ENCODE measurements around the gene KDR. TPM values are rescaled to one million over a fixed set of nuclear protein-coding genes. Genes with fewer than 3 reads are reported as not detected.

The KDR gene
- total RNA-seq, 4 donors from 2014 or later = 4.3 to 13.9 (median 8.7) TPM

- DNase-seq (ENCODE audit: low spot score in 2 of 2) = no peak
- no peak overlapping the region for H3K4me3 ChIP-seq (ENCODE audit: low read depth, poor library complexity, severe bottlenecking)
- intact Hi-C loops (cut with DNase I; ENCODE audit: low total_unique reads) = no loop called here
- TF ChIP-seq POLR2A (IDR thresholded peaks at IDR 0.05) = no peak
- no peak for TF ChIP-seq CTCF (IDR thresholded peaks at IDR 0.05)
- WGBS, 2 donors = 59 to 62% methylated on average over 5 of the region's 5 CpGs
Measured at GRCh38 chr4:55154290-55154880, 29.0 kb upstream of the KDR start.

- intact Hi-C loops (cut with DNase I; ENCODE audit: low total_unique reads) = no loop called here
- 21 to 27% methylated on average over 2 of the region's 2 CpGs for WGBS, 2 donors
- H3K4me3 ChIP-seq (ENCODE audit: low read depth, poor library complexity, severe bottlenecking) = no peak overlapping the region
- no peak for DNase-seq (ENCODE audit: low spot score in 2 of 2)
- TF ChIP-seq CTCF (IDR thresholded peaks at IDR 0.05) = no peak
- TF ChIP-seq POLR2A (IDR thresholded peaks at IDR 0.05) = no peak
Measured at GRCh38 chr4:55143858-55144257, 18.5 kb upstream of the KDR start.

DNA sequence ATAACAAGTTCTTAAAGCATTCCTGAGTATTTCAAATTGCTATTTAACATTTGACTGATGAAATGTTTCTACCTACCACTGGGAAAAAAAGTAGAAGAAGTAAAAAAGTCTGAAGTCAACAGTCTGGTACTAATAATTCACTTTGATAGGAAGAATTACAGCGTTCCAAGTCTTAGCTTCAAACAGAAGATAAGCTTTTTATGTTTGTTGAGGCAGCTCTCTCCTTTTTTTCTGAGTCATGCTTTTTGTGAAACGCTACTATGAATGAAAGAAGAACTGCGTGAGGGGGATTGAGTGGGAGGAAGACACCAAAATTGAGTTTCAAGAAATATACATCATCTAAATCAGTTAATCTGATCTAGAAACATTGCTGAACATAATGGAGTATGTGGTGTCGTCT is 13.0 kb upstream of the KDR start:
- DNase-seq (ENCODE audit: low spot score in 2 of 2) = no peak
- TF ChIP-seq POLR2A (IDR thresholded peaks at IDR 0.05) (no peak), CTCF (IDR thresholded peaks at IDR 0.05) (no peak)
- 34 to 45% methylated on average over 4 of the region's 4 CpGs for WGBS, 2 donors
- H3K4me3 ChIP-seq (ENCODE audit: low read depth, poor library complexity, severe bottlenecking) = no peak overlapping the region
- intact Hi-C loops (cut with DNase I; ENCODE audit: low total_unique reads) = no loop called here

DNA sequence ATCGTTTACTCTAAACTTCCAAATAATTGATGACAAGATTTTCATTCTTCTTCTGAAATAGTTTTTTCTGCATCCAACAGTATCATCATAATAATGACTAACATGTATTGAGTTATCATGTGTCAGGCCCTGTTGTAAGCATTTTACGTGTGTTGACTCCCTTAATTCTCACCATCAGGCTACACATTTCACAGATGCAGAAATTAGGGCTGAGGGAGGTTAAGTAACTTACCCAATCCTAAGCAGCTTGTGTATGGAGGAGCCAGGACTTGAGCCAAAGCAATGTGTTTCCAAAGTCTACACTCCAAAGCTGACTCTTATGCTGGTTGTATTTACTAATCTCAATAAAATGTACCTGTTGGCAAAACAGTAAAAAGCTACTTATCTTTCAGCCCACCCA is 11.2 kb upstream of the KDR start:
- no peak for TF ChIP-seq POLR2A (IDR thresholded peaks at IDR 0.05)
- TF ChIP-seq CTCF (IDR thresholded peaks at IDR 0.05) = no peak
- H3K4me3 ChIP-seq (ENCODE audit: low read depth, poor library complexity, severe bottlenecking) = no peak overlapping the region
- no peak for DNase-seq (ENCODE audit: low spot score in 2 of 2)
- intact Hi-C loops (cut with DNase I; ENCODE audit: low total_unique reads) = no loop called here
- 80 to 87% methylated on average over 2 of the region's 2 CpGs for WGBS, 2 donors

DNA sequence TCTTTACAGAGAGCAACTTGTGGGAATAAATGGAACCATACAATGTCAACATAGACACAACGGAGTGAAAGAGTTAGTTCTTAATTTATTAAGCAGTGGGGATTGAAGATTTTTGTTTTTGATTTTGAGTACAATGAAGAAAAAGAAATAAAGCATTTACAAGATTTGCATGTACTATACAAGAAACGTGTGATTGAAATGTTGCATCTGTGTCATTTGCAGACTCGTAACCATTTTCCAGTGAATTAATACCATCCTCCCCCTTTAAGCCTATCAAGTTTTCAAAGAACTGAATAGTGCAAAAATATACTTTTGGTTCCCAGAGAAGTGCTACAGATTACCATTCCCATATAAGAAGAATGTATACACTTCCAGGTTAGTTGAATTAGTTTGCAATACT is 8.6 kb upstream of the KDR start:
- H3K4me3 ChIP-seq (ENCODE audit: low read depth, poor library complexity, severe bottlenecking) = no peak overlapping the region
- TF ChIP-seq CTCF (IDR thresholded peaks at IDR 0.05) (no peak), POLR2A (IDR thresholded peaks at IDR 0.05) (no peak)
- no peak for DNase-seq (ENCODE audit: low spot score in 2 of 2)
- 68 to 78% methylated on average over 3 of the region's 3 CpGs for WGBS, 2 donors
- intact Hi-C loops (cut with DNase I; ENCODE audit: low total_unique reads) = no loop called here

DNA sequence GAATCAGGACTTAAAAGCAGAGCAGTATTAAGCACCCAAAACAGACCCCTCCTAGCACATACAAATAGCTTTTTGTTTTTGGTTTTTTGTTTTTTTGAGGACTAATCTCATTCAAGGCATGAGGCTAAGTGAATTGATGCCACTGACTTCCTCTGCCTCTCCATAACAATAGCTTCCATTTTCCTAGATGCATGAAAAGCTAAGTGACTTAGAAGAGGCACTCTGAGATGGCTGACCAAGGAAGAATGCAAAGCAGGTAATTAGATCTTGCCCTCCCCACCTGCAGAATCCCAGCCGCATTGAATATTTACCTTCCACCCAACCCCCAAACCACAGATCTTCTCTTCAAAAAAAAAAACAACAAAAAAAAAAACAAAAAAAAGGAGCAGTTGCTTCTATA is 7.4 kb upstream of the KDR start:
- H3K4me3 ChIP-seq (ENCODE audit: low read depth, poor library complexity, severe bottlenecking) = no peak overlapping the region
- no peak for DNase-seq (ENCODE audit: low spot score in 2 of 2)
- WGBS, 2 donors = 89 to 97% methylated on average over 1 of the region's 1 CpG
- TF ChIP-seq CTCF (IDR thresholded peaks at IDR 0.05) = no peak
- no peak for TF ChIP-seq POLR2A (IDR thresholded peaks at IDR 0.05)
- intact Hi-C loops (cut with DNase I; ENCODE audit: low total_unique reads) = no loop called here
